GM21526 (cell line): ENCODE results near the gene SNX33.
"Not testable (repeated sequence)": the region's sequence is repeated elsewhere in the genome, so short reads cannot be mapped to it uniquely, and the experiment has no call there.

Source experiments
- ATAC-seq: cut with Tn5 transposase; IDR thresholded peaks from one replicate; pipeline ENCODE4 v1.9.1; 2021; ENCODE audit warnings: moderate library complexity; ENCODE audit not compliant: unreplicated experiment, low FRiP score

SNX33 gene

DNA sequence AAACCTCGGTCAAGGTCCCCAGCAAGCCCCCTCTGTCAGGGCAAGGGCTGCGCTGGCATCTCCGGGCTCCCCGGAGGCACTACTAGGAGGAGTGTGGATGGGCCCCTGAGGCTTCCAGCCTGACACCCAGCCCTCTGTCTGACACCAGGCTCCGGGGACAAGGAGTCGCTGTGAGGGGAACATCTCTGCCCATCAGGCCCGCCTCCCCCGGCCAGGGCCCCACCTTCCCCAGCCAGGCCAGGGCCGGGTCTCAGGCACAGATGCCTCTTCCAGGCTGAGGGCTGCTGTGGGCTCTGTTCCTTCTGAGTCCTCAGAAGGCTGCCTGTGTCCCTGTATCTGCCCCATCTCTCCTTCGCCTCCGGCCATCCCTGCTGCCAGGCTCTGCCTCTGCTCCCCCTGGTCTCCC lies 49.1 kb downstream of the SNX33 start:
- no peak for ATAC-seq

DNA sequence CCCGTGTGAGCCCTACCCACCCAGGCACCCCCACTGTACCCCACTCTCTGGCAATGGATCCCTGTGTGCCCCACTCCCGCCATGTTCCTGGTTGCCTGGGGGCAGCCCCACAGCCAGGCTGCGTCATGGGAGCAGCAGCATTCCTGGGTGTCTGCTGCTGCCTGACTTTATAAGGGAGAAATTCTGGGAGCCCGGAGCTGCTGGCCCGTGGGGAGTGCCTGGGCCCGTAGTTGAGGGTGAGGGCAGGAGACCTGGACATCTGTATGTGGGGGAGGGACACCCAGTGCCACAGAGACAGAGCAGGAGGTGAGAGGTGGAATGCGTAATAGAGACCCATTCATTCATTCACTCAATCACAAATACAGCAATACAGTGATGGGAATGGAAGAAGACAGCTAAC lies 49.8 kb downstream of the SNX33 start:
- no peak for ATAC-seq

DNA sequence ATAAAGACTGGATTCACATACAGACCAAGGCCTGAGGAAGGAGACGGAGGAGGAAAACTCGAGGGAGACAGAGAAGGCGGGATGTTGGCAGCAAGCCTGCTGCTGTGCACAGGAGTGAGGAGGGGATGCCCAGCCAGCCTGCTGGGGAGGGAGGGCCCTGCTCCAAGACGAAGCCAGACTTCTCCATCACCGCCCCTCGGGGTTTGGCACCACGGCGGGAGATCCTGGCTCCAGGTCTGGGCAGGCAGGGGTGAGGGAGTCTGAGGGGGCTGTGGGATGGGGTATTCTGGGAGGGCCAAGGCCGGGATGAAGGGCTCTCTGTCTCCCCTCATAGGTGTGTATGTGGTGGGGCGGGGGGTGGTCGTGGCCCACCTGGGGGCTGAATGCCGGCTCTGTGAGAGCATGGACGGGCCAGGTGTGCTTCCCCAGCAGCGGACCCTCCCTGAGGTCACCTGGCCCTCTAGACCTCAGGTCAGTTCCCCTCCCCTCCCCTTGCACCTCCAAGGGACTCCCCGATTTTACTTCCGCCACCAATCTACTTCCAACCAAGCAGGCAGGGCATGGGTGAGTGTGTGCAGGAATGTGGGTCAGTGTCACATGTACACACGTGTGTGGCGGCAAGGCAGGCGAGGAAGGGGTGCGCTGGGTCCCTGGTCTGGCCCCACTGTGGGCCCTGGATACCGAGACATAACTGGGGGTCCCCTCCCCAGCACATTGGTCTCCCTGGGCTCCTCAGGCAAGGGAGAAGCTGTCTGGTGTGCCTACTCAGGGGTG lies 50.4 kb downstream of the SNX33 start:
- not testable (repeated sequence) for ATAC-seq

DNA sequence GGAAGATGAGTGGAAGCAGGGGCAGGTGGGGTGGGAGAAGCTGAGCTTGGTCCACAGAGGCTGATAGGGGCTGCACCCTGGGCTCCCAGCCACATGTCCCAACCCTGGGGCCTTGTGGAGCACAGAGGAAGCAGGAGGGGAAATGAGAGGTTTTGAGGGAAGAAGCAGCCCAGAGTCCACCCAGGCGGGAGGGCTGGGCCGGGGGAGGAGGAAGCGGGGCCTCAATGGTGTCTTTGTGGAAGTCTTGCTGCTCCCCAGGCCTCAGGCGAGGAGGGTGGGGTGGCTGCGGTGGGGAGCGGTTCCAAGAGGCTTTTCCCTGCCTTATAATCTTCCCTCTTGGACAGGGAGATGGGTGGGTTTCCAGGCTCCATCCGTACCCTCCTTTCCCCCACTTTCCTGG lies 51.8 kb downstream of the SNX33 start:
- ATAC-seq, result not testable (repeated sequence)

DNA sequence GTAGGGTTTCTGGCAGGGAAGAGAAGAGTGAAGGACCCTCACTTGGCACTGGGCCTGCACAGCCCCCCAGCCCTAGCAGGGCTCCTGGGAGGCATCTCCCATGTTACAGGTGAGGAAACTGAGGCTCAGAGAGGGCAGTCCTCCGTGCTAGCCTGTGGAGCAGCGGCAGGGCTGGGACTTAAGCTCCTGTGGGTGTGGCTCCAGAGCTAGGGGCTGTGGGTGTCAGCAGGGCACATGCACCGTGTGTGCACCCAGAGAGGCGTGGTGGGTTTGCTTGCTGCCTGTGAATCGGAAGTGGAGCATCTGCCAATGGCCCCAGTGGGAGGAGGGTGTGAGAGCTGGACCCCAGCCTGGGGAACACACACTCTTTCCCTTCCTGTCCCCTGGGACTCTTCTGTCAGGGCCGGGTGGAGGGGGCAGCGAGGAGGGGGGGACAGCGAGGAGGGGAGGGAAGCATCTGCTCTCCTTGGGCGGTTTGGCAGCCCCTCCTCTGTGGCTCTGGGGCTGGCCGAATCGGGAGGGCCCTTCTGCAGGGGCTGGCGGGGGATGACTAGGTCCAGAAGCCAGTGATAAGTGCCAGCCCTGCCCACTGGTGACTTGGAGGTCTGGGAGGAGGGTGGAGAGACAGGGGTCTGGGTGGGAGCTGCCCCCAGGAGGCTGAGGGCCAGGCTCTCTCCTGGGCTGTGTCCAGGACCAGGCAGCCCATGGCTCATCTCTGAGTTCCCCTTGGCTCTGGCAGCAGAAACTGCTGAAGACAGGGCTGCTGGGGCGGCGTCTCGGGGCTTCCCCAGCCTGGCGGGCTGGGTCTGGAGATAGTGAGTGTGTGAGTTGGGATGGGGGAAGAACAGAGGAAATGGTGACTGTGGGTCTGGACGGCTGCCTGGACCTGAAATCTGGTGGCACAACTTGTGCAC lies 52.5 kb downstream of the SNX33 start:
- ATAC-seq, result not testable (repeated sequence)

DNA sequence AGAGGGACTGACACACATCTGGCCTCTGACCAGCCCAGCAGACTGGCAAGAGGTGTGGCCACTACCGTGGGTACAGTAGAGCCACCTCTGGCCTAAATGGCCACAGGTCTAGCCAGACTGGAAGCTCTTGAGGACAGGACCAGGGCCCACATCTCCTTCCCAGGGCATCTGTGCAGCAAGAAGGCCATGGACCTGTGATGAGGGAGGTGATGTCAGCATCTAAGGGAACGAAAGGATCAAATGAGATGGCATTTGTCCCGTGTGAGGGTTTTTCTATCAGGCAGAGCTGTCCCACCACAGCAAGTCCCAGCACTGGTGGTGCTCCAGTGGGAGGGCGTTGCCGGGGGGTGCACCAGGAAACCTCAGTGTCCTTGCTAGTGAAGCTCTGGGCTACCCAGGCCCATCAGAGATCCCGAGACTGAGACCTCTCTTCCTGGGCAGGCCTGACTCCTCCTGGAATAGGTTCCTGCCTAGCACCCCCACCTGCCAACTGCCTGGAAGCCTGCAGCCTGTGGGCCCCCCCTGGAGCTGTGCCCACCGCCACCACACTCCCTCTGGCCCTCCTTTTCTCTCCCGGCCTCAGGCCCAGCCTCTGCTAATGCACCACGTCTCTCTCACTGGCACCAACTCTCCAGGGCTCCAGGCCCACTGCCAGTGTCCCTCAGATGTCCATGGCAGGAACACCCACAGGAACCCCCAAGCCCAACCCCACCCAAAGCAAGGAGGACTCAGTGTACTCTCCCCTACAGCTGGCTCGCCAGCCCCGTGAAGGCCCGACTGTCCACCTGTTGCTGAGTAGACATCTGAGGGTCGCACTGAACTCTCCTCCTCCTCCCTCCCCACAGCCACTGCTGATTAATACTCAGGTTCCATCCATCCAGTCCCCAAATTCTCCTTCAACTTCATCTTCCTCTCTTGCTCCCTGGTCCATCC lies 53.6 kb downstream of the SNX33 start:
- not testable (repeated sequence) for ATAC-seq

DNA sequence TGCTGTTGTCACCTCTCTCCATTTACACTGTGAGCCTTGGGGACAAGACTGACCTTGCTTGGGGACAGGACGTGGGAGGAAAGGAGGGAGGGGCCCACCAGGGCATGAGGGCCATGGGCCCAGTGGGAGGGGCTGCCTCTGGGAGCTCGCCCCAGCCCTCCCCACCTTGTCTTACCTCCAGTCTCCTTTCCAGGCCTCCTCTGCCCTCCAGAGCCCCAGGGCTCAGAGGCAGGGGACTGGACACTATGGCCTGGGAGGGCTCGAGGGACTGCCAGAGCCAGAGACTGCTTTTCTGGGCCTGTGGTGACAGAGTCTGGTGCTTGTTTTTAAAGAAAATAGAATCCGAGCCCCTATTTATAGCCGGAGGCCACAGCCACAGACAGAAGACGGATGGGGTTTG lies 54.7 kb downstream of the SNX33 start:
- ATAC-seq, result no peak

DNA sequence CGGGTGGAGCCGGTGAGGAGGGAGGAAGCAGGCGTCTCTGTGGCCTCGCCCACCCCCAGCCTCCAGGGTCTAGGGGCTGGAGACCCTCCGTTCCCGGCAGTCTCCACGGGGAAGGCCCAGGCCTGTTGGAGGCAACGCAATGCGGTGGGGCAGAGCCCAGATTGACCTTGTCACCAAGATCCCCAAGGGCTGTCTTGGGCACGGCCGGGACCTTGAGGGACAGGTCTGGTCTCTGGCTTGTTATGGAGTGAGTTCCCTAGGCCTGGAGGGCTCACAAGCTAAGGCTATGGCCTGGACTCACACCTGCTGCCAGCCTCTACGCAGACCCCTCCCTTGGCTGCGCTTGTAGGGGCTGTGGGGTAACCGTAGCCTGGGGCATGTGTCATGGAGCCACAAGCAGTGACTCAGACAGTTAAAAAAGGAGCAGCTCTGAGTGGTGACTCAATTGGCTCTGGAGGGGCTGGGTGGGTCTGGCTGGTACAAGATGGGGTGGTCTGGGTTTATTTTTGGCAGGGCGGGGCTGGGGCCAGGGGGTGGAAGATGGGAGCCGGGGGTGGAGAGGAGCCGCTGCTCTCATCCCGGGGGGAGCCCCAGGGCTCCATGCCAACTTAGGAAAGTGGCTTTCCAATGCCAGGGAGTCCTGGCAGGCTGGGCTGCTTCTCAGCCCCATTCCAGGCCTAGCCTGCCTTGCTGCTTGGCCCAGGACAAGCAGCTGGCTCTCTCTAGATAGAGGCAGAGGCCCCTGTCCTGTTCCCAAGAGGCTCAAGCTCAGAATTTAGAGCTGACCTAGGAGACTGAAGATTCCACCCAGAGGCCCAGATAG lies 55.9 kb downstream of the SNX33 start:
- not testable (repeated sequence) for ATAC-seq

DNA sequence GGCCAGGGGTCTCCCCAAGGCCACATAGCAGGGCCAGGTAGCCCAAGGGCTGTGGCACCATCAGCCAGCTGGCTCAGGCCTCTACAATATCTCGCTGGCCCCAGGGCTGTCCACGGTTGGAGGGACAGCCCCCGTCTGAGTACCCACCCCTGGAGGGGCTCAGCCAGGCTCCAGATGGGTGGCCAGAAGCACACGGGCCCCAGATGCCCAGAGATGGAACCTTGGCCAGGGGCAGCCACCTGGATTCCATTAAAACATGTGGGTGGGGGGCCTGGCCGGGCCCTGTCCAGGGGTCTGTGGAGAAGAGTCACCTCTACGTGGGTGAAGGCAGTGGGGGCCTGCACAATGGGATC lies 56.5 kb downstream of the SNX33 start:
- no peak for ATAC-seq

DNA sequence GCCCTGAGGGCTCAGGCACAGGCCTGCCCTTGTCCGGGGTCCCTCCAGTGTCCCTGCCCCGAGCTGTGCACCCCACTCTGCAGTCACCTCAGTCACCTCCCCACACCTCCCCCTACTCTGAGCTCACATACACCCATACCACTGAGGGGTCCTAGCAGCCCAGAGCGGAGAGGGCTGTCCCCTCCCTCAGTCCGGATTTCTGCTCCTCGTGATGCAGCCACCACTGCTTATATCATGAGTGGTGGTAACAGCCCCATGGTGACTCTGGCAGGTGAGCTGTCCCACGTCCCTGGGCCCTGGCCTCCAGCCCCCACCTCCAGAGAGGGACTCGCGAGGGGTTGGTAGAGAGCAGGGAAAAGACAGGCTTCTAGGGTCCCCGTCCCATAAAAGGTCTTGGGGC lies 56.9 kb downstream of the SNX33 start:
- ATAC-seq, result no peak

DNA sequence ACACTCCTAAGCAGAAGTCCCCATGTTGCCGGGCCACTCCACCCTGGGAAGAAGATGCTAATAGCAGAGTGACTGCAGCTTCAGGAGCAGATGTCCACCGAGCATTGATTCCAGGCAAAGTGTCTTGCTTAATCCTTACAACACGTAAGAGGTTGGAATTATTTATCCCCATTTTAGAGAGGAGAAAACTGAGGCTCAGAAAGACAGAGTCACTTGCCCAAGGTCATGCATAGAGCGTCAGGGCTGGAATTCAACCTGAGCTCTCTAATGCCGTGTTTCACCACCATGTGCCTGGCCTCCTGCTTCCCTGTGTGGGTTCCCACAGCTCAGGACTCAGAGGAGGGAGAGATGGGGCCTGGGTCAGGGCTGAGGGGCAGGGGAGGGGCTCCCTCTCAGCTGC lies 57.7 kb downstream of the SNX33 start:
- ATAC-seq, result not testable (repeated sequence)

DNA sequence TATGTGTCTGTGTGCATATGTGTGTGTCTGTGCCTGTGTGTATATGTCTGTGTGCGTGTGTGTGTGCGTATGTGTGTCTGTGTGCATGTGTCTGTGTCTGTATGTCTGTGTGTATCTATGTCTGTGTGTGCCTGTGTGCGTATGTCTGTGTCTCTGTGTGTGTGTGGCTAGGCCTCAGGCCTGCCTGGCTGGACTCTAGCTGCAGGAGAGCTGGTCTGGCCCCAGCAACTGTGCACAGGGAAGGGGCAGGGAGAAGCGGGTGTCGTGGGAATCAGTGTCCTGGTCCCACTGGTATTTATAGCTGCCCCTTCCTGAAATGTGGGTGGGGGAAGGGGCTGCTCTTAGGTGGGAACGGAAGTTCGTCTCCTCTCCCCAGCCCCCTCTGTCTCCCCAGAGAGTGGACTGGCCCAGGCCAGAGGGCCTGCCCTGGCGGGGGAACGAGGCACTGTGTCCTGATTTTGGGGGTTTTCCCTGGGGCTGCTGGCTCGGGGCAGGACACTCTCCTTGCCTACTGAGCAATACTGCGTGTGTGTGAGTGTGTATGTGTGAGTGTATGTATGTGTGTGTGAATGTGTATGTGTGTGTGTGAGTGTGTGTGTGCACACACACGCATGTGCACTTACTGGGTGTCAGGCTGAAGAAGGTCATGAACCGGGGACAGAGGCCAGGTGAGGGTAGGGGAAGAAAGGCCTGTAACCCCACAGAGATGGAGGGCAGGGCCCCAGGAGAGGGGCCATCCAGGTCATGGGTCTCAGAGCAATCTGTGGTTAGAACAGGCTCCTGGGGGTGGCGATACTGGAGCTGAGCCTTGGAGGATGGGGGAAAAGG lies 58.4 kb downstream of the SNX33 start:
- no peak for ATAC-seq

DNA sequence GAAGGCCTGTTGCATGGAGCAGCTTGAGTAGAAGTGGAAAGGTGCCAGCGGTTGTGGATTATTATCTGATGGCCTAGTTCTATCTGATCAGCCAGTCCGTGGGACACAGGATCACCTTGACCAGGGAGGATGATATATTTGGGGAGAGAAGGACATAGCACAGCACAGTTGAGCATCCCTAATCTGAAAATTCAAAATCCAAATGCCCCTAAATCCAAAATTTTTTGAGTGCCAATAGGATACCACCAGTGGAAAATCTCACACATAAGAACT lies 58.9 kb downstream of the SNX33 start:
- ATAC-seq, result no peak

DNA sequence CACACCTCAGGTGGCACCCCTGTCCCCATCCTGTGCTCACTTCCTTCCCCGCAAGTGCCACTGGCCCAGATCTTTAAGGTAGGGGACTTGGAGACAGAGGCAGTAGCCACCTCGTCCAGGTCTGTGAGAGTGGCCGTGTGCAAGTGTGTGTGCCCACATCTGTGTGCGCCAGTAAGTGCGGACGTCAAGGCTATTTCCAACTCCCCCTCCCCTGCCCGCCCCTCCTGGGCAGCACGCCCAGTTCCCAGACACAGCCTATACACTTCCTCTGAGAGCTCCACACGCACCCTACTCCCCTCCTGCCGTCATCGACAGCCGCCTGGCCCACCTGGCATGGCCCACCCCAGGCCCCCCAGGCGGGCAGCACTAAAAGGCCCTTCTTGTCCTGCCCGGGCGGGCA lies 61.7 kb downstream of the SNX33 start:
- not testable (repeated sequence) for ATAC-seq

DNA sequence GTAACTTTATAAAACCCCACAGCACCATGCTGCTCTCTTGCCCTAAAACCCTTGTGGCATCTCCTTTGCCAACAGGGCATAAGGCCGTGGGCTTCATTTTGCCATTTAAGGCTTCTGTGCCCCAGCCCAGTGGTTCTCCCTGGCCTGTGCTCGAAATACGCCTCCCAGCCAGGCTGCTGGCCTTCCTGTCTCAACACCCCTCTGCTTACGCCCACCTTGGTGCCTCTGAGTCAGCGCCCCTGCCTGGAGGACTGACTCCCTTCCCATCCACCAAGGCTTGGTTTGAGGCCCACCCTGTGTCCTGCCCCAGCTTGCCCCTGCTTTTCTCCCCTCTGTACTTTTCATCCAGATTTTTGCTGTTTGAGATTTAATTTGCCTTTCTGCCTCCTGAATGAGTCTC lies 63.2 kb downstream of the SNX33 start:
- not testable (repeated sequence) for ATAC-seq

DNA sequence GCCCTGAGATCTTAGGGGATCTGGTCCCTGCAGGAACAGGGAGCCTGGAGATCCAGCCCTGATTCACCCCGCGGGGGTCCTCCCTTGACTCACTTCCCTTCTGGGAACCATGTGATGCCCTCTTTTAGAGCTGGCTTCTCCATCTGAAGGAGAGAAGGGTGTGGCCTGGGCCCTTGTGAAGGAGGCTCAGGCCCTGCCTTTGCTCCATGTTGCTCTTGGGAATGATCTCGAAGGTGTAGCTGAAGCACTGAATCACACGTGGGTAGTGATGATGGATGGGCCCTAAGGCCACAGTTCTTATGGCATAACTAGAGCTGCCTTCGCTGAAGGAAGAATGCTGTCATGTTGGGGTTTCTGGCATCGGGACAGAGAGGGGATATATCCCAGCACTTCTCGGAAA lies 63.8 kb downstream of the SNX33 start:
- ATAC-seq, result not testable (repeated sequence)
